Measurements from ENCODE around the gene TMEM123.

DNA sequence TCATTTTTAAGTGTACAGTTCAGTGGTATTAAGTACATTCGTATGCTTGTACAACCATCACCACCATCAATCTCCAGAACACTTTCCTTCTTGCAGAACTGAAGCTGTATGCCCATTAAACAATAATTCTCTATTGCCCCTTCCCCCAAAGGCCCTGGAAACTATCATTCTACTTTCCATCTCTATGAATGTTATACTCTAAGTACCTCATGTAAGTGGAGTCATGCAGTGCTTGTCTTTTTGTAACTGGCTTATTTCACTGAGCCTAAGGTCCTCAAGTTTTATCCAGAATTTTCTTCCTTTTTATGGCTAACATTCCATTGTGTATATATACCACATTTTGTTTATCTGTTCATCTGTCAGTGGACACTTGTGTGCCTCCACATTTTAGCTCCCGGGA is 48.3 kb upstream of the TMEM123 start:
- TF ChIP-seq, protein P1, sequence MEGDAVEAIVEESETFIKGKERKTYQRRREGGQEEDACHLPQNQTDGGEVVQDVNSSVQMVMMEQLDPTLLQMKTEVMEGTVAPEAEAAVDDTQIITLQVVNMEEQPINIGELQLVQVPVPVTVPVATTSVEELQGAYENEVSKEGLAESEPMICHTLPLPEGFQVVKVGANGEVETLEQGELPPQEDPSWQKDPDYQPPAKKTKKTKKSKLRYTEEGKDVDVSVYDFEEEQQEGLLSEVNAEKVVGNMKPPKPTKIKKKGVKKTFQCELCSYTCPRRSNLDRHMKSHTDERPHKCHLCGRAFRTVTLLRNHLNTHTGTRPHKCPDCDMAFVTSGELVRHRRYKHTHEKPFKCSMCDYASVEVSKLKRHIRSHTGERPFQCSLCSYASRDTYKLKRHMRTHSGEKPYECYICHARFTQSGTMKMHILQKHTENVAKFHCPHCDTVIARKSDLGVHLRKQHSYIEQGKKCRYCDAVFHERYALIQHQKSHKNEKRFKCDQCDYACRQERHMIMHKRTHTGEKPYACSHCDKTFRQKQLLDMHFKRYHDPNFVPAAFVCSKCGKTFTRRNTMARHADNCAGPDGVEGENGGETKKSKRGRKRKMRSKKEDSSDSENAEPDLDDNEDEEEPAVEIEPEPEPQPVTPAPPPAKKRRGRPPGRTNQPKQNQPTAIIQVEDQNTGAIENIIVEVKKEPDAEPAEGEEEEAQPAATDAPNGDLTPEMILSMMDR (IDR thresholded peaks at IDR 0.05) = no peak
- peak; percentile 48 to 86 (median 72) for TF ChIP-seq POLR2AphosphoS5 (IDR thresholded peaks at IDR 0.05)

Data from sigmoid colon (tissue), 4 donors.